Kidney (tissue), 14 donors: Measurements from ENCODE around the gene STXBP6. TPM values are rescaled to one million over a fixed set of nuclear protein-coding genes. Genes with fewer than 3 reads are reported as not detected.

Experiments used
- DNase-seq, 5 donors: peaks; one replicate each; pipeline ENCODE4 v3.0.0-alpha.2; 2013 to 2020
- FAIRE-seq: peaks from 2 replicates; lab custom pipeline; 2012; peaks lifted over from hg19 to GRCh38; lab: Jason Lieb, UNC
- H3K27ac ChIP-seq, 2 donors: one replicate each; pipeline ENCODE4 v1.7.0; 2013; ENCODE audit warnings: low read depth in 2 of 2, low read length in 2 of 2, inconsistent platforms in 1 of 2
- H3K27me3 ChIP-seq: one replicate; pipeline ENCODE4 v1.7.1; 2013; ENCODE audit warnings: low read length, inconsistent platforms; ENCODE audit not compliant: control insufficient read depth, insufficient read depth
- H3K36me3 ChIP-seq, 3 donors: one replicate each; pipeline versions ENCODE4 v1.7.0 to v1.7.1; 2013; ENCODE audit warnings: low read length in 3 of 3, control low read depth in 1 of 3, inconsistent platforms in 1 of 3; ENCODE audit not compliant: insufficient read depth in 3 of 3, control insufficient read depth in 2 of 3
- H3K4me1 ChIP-seq, 3 donors: one replicate each; pipeline versions ENCODE4 v1.7.0 to v1.7.1; 2013; ENCODE audit warnings: low read length in 3 of 3, inconsistent platforms in 1 of 3, low read depth in 1 of 3; ENCODE audit not compliant: control insufficient read depth in 2 of 3, insufficient read depth in 2 of 3
- H3K4me3 ChIP-seq, 3 donors: one replicate each; pipeline versions ENCODE4 v1.7.0 to v1.8.1; 2013; ENCODE audit warnings: low read length in 3 of 3, control low read depth in 1 of 3, inconsistent platforms in 1 of 3
- H3K9ac ChIP-seq, 3 donors: one replicate each; pipeline versions ENCODE4 v1.7.0 to v1.7.1; 2013; ENCODE audit warnings: low read length in 3 of 3, control low read depth in 1 of 3, inconsistent platforms in 1 of 3
- H3K9me3 ChIP-seq, 3 donors: one replicate each; pipeline versions ENCODE4 v1.7.0 to v1.7.1; 2013; ENCODE audit warnings: low read length in 3 of 3, control low read depth in 1 of 3, inconsistent platforms in 1 of 3; ENCODE audit not compliant: control insufficient read depth in 2 of 3, insufficient read depth in 1 of 3
- intact Hi-C: fragments of 100-400 bp; cut with DNase I; formaldehyde crosslinking; loops from one replicate; pipeline ENCODE4 v1.11.1; 2022
- polyA plus RNA-seq: library from polyadenylated mRNA; stranded (reverse); fragments of 350-450 nt; fragmentation: Illumina TruSeq; extraction: RNeasy Lipid Tissue Mini Kit (QIAGEN cat#74804); gene quantifications from one replicate; pipeline ENCODE4 v1.2.3, GENCODE V29; 2014; ENCODE audit warnings: low read depth, low replicate concordance; ENCODE audit not compliant: insufficient read depth
- total RNA-seq: library from RNA; stranded (reverse); fragmentation: NEBNext Ultra II Directional; extraction: Animal tissue kit (Norgen Biotek cat#: 25700); gene quantifications from one replicate; pipeline ENCODE4 v1.2.1, GENCODE V29; 2021
- TF ChIP-seq, protein P1 (sequence below): IDR thresholded peaks from 3 replicates; pipeline ENCODE4 v1.5.1; 2012; ENCODE audit warnings: mild to moderate bottlenecking, moderate library complexity, borderline replicate concordance; ENCODE audit not compliant: insufficient read depth; ENCODE audit errors: extremely low read depth
- donor health status: control.
- donor health status: control.
- donor health status: control.
- donor health status: control.
- donor health status: control.
- donor health status: DM: yes; HTN: yes; CAD: no.
- donor health status: Normal renal cell carcinoma (clear cell type).

Gene STXBP6
- total and polyA plus RNA-seq, 2 donors from 2014 or later = 2.8 to 3.9 TPM

- DNase-seq = no peak
- Histone ChIP-seq H3K9me3 (no peaks in the 10 kb centered on the region), H3K4me1 (no peaks in the 10 kb centered on the region), H3K4me3 (no peak overlapping the region), H3K27ac (no peak overlapping the region), H3K27me3 (no peaks in the 10 kb centered on the region), H3K36me3 (no peaks in the 10 kb centered on the region), H3K9ac (no peak overlapping the region)
- intact Hi-C loops = no loop called here
- TF ChIP-seq, protein P1, sequence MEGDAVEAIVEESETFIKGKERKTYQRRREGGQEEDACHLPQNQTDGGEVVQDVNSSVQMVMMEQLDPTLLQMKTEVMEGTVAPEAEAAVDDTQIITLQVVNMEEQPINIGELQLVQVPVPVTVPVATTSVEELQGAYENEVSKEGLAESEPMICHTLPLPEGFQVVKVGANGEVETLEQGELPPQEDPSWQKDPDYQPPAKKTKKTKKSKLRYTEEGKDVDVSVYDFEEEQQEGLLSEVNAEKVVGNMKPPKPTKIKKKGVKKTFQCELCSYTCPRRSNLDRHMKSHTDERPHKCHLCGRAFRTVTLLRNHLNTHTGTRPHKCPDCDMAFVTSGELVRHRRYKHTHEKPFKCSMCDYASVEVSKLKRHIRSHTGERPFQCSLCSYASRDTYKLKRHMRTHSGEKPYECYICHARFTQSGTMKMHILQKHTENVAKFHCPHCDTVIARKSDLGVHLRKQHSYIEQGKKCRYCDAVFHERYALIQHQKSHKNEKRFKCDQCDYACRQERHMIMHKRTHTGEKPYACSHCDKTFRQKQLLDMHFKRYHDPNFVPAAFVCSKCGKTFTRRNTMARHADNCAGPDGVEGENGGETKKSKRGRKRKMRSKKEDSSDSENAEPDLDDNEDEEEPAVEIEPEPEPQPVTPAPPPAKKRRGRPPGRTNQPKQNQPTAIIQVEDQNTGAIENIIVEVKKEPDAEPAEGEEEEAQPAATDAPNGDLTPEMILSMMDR = no peak
- no peak for FAIRE-seq
These were observed 174.6 kb downstream of the STXBP6 start for GRCh38 chr14:24875203-24875838.

- no peak for DNase-seq
- intact Hi-C loops = no loop called here
- no peak overlapping the region for H3K27ac ChIP-seq
- H3K9ac ChIP-seq = no peak overlapping the region
- H3K4me3 ChIP-seq = no peak overlapping the region
- TF ChIP-seq, protein P1 = no peak
- H3K27me3 ChIP-seq = no peaks in the 10 kb centered on the region
- no peaks in the 10 kb centered on the region for H3K9me3 ChIP-seq
- no peaks in the 10 kb centered on the region for H3K36me3 ChIP-seq
- no peak for FAIRE-seq
- no peaks in the 10 kb centered on the region for H3K4me1 ChIP-seq
These were observed 175.3 kb downstream of the STXBP6 start for GRCh38 chr14:24874514-24875202.

DNA sequence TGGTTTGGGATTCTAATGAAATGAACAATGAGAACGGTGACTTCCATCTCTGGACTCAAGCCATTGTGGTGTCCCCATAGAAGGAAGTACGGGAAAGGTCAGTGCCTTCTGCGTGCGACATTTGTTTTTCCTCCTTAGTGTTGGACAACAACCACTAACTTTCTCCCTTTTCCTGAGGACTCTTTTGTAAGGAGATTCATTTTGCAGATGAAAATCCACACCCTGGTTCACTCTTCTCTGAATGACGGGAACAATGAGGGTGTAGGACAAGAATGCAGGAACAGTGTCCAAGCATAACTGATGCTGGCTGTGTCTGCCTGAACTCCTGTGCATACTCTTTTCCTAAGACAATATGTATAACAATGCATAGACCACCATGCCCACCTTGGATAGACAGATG is 176.4 kb downstream of the STXBP6 start:
- Histone ChIP-seq H3K27ac (no peak overlapping the region), H3K9me3 (no peaks in the 10 kb centered on the region), H3K9ac (no peak overlapping the region), H3K36me3 (no peaks in the 10 kb centered on the region), H3K4me3 (no peak overlapping the region), H3K27me3 (no peaks in the 10 kb centered on the region), H3K4me1 (no peaks in the 10 kb centered on the region)
- FAIRE-seq (no peak), DNase-seq (no peak)
- TF ChIP-seq, protein P1 = no peak
- intact Hi-C loops = no loop called here
